ENCODE data around the gene MGA. TPM values are rescaled to one million over a fixed set of nuclear protein-coding genes. Genes with fewer than 3 reads are reported as not detected.

The MGA gene
- total and polyA plus RNA-seq, 2 of the 8 experiments (the other 6 are each of a cell fraction or from before 2014, with no cell fraction given): 7.6 to 53.2 TPM

DNA sequence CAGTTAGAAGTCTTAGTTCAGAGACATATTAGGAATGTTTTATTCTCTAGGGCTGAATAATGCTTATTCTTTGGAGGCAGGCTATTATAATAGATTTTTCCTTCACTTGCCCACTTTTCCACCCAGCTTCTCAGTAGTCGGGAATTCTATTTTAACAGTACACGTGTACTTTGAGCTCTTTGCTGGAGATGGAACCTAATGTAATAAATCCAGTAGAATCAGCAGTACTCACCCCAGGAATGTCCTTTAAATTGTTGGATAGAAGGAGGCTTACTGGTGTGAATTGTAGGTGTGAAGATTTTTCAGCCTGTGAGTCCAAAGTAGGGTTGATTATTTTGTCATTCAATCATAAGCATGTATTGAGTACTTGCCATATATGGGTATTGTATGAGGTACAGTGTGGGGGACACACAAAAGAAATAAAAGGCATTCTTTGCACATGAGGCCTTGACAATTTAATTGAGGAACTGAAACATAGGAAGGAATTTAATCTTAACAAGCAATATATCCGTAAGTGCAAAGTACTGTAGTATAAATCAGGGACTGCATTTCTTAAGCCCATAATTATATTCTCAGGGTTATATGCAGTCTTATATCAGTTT lies 29.5 kb upstream of the MGA start:
- H4K20me1 ChIP-seq (replicated peaks in 1 of 2; ENCODE audit: control insufficient read depth in 1 of 2, insufficient read depth in 2 of 2, low read length in 2 of 2): no peaks in the 10 kb centered on the region
- no peak overlapping the region for H3K4ac ChIP-seq (replicated peaks; ENCODE audit: insufficient read length, low read depth, low read length)
- no peaks in the 10 kb centered on the region for H3K36me3 ChIP-seq (ENCODE audit: control insufficient read depth in 2 of 4, insufficient read depth in 4 of 4, low read length in 3 of 4)
- H3K14ac ChIP-seq (ENCODE audit: insufficient read length): no peak overlapping the region
- no peak overlapping the region for H4K5ac ChIP-seq (ENCODE audit: insufficient read length, low read depth, low read length)
- no peak for FAIRE-seq
- no peak overlapping the region for H2AK5ac ChIP-seq (ENCODE audit: low read depth, low read length)
- CTCF ChIA-PET (ENCODE audit: partially characterized antibody): interaction anchor here (0.5 kb wide), 1 partner anchor 947 kb away, joined by 3 read pairs; no protein-coding TSS in a partner anchor
- peaks cover 3 to 7% (median 5%) of the 10 kb centered on the region in 4 experiments; a peak in 6 of 7 replicates for H3K4me1 ChIP-seq (replicated peaks in 1 of 4; ENCODE audit: control insufficient read depth in 3 of 4, insufficient read depth in 4 of 4, low read length in 3 of 4)
- no peaks in the 10 kb centered on the region for H3K27me3 ChIP-seq (replicated peaks in 1 of 4; ENCODE audit: control insufficient read depth in 3 of 4, extremely low read depth in 1 of 4, insufficient read depth in 3 of 4, low read length in 3 of 4)
- TF ChIP-seq KDM1A (IDR thresholded peaks at IDR 0.05; ENCODE audit: borderline replicate concordance, low read length): no peak
- H2BK12ac ChIP-seq (ENCODE audit: low read depth, low read length): no peak overlapping the region
- no peak overlapping the region for H3K4me3 ChIP-seq (ENCODE audit: extremely low read depth in 1 of 4, insufficient read depth in 2 of 4, low read depth in 3 of 4, low read length in 4 of 4)
- no peak overlapping the region for H2BK15ac ChIP-seq (ENCODE audit: low read length)
- H3K56ac ChIP-seq (replicated peaks; ENCODE audit: insufficient read length, low read depth, low read length): no peak overlapping the region
- no peak overlapping the region for H3K23ac ChIP-seq (ENCODE audit: insufficient read length)
- no peak overlapping the region for H3K9ac ChIP-seq (replicated peaks in 1 of 4; ENCODE audit: extremely low read depth in 1 of 4, low read depth in 3 of 4, low read length in 3 of 4)
- WGBS, 2 experiments (ENCODE audit: extremely low coverage in 1 of 2, insufficient coverage in 1 of 2, insufficient read length in 1 of 2, insufficient replicate concordance in 2 of 2, low coverage in 1 of 2, low lambda C conversion rate in 2 of 2, missing lambda C conversion rate in 1 of 2): 83% methylated on average over 3 of the region's 3 CpGs; no CpG with 5 or more reads in 1 of the 2 experiments
- no peaks in the 10 kb centered on the region for H3K9me3 ChIP-seq (ENCODE audit: insufficient read depth in 2 of 2, low read depth in 1 of 2, low read length in 1 of 2)
- POLR2A ChIA-PET (ENCODE audit: partially characterized antibody): interaction anchor here (0.8 to 1.0 kb wide), 2 partner anchors 9 to 63 kb away, joined by 3 read pairs; no protein-coding TSS in a partner anchor
- H2BK120ac ChIP-seq (replicated peaks; ENCODE audit: low read depth, low read length): no peak overlapping the region
- no peak overlapping the region for H2BK20ac ChIP-seq (ENCODE audit: low read length)
- no peak overlapping the region for H3K18ac ChIP-seq (ENCODE audit: extremely low read depth, low read length)
- no peaks in the 10 kb centered on the region for H3K79me1 ChIP-seq (ENCODE audit: low read depth, low read length)
- H3K79me2 ChIP-seq (ENCODE audit: control insufficient read depth in 1 of 2, insufficient read depth in 2 of 2, low read length in 2 of 2): peaks cover 0 to 45% of the 10 kb centered on the region in 2 experiments; a peak in 3 of 4 replicates
- H2BK5ac ChIP-seq (ENCODE audit: low read depth, low read length): no peak overlapping the region
- H3K23me2 ChIP-seq (ENCODE audit: low read depth, low read length): no peaks in the 10 kb centered on the region
- H3K4me2 ChIP-seq (ENCODE audit: insufficient read depth in 1 of 2, low read depth in 2 of 2, low read length in 2 of 2): no peak overlapping the region; a peak in 1 of 4 replicates
- no peak overlapping the region for H4K91ac ChIP-seq (replicated peaks; ENCODE audit: insufficient read length, low read length)
- no peak overlapping the region for H2AFZ ChIP-seq (ENCODE audit: low read length)
- no peak overlapping the region for H4K8ac ChIP-seq (ENCODE audit: extremely low read depth, insufficient read depth, low read length)
- H3K27ac ChIP-seq (ENCODE audit: low read depth, low read length): no peak overlapping the region
- DNase-seq (ENCODE audit: low read depth in 1 of 2, low spot score in 2 of 2): no peak

Measured in H1 (cell line).